Panc1 (cell line): Measurements from ENCODE around the gene PUSL1.

ENCODE experiments used
- POLR2AphosphoS5 ChIP-seq: IDR thresholded peaks from 2 replicates; pipeline ENCODE4 v1.6.1; 2012; ENCODE audit warnings: mild to moderate bottlenecking, low read depth, low read length, moderate library complexity
- SIN3A ChIP-seq: IDR thresholded peaks from 2 replicates; pipeline ENCODE4 v1.6.1; 2012; ENCODE audit warnings: low read depth, mild to moderate bottlenecking, low read length, moderate library complexity, borderline replicate concordance; ENCODE audit not compliant: insufficient read depth
- TCF7L2 ChIP-seq: IDR thresholded peaks from 2 replicates; pipeline ENCODE4 v1.6.1; 2011; ENCODE audit warnings: mild to moderate bottlenecking, low read depth, low read length, inconsistent platforms
- TF ChIP-seq, protein P1 (sequence below): fragments of 450-650 bp; IDR thresholded peaks from 2 replicates; pipeline ENCODE4 v1.5.1; 2017; ENCODE audit warnings: mild to moderate bottlenecking
- TF ChIP-seq, protein P2 (sequence below), 2 experiments: IDR thresholded peaks; 2 replicates each; pipeline ENCODE4 v1.6.1; 2011 to 2012; ENCODE audit warnings: low read depth in 2 of 2, control low read depth in 1 of 2, low read length in 1 of 2, mild to moderate bottlenecking in 1 of 2, moderate library complexity in 1 of 2; ENCODE audit not compliant: insufficient read depth in 1 of 2

DNA sequence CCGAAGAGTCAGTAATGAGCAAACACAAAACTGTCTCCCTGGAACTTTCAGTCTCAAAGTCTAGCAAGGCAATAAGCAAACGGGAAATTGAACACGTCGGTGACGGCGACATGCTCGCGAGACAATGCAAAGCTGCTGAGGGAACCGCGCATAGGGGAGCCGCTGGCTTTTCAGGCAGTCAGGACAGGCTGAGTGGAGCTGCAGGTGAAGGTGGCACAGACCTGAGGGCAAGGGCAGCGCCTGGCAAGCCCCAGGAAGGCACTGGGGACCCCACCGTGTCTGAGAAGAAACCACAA, 11.2 kb downstream of the PUSL1 start:
- TF ChIP-seq POLR2AphosphoS5, result no peak
- TF ChIP-seq, protein P1, sequence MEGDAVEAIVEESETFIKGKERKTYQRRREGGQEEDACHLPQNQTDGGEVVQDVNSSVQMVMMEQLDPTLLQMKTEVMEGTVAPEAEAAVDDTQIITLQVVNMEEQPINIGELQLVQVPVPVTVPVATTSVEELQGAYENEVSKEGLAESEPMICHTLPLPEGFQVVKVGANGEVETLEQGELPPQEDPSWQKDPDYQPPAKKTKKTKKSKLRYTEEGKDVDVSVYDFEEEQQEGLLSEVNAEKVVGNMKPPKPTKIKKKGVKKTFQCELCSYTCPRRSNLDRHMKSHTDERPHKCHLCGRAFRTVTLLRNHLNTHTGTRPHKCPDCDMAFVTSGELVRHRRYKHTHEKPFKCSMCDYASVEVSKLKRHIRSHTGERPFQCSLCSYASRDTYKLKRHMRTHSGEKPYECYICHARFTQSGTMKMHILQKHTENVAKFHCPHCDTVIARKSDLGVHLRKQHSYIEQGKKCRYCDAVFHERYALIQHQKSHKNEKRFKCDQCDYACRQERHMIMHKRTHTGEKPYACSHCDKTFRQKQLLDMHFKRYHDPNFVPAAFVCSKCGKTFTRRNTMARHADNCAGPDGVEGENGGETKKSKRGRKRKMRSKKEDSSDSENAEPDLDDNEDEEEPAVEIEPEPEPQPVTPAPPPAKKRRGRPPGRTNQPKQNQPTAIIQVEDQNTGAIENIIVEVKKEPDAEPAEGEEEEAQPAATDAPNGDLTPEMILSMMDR, result no peak
- no peak for TF ChIP-seq SIN3A
- no peak for TF ChIP-seq TCF7L2
- TF ChIP-seq, protein P2, sequence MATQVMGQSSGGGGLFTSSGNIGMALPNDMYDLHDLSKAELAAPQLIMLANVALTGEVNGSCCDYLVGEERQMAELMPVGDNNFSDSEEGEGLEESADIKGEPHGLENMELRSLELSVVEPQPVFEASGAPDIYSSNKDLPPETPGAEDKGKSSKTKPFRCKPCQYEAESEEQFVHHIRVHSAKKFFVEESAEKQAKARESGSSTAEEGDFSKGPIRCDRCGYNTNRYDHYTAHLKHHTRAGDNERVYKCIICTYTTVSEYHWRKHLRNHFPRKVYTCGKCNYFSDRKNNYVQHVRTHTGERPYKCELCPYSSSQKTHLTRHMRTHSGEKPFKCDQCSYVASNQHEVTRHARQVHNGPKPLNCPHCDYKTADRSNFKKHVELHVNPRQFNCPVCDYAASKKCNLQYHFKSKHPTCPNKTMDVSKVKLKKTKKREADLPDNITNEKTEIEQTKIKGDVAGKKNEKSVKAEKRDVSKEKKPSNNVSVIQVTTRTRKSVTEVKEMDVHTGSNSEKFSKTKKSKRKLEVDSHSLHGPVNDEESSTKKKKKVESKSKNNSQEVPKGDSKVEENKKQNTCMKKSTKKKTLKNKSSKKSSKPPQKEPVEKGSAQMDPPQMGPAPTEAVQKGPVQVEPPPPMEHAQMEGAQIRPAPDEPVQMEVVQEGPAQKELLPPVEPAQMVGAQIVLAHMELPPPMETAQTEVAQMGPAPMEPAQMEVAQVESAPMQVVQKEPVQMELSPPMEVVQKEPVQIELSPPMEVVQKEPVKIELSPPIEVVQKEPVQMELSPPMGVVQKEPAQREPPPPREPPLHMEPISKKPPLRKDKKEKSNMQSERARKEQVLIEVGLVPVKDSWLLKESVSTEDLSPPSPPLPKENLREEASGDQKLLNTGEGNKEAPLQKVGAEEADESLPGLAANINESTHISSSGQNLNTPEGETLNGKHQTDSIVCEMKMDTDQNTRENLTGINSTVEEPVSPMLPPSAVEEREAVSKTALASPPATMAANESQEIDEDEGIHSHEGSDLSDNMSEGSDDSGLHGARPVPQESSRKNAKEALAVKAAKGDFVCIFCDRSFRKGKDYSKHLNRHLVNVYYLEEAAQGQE (IDR thresholded peaks at IDR 0.05; ENCODE audit: insufficient read depth in 1 of 2, low read depth in 2 of 2, low read length in 1 of 2), result no peak
